SK-N-SH (cell line): ENCODE measurements around the gene EVX1.

Experiments used
- CTCF ChIP-seq: fragments of 200-600 bp; sonication (generic); IDR thresholded peaks from 2 replicates; pipeline ENCODE4 v1.6.1; 2017; ENCODE audit warnings: antibody characterized with exemption, mild to moderate bottlenecking, moderate library complexity
- FOSL2 ChIP-seq: IDR thresholded peaks from 2 replicates; pipeline ENCODE4 v1.4.0; 2012; ENCODE audit warnings: low read depth, mild to moderate bottlenecking, moderate library complexity, borderline replicate concordance
- TAF1 ChIP-seq: IDR thresholded peaks from 2 replicates; pipeline ENCODE4 v1.6.1; 2012; ENCODE audit warnings: low read depth, mild to moderate bottlenecking, low read length, moderate library complexity, borderline replicate concordance
- YY1 ChIP-seq: IDR thresholded peaks from 2 replicates; pipeline ENCODE4 v1.4.0; 2012; ENCODE audit warnings: low read depth, mild to moderate bottlenecking
- TF ChIP-seq, protein P1 (sequence below): IDR thresholded peaks from 2 replicates; pipeline ENCODE4 v1.6.1; 2012; ENCODE audit warnings: mild to moderate bottlenecking, low read depth, low read length, moderate library complexity

DNA sequence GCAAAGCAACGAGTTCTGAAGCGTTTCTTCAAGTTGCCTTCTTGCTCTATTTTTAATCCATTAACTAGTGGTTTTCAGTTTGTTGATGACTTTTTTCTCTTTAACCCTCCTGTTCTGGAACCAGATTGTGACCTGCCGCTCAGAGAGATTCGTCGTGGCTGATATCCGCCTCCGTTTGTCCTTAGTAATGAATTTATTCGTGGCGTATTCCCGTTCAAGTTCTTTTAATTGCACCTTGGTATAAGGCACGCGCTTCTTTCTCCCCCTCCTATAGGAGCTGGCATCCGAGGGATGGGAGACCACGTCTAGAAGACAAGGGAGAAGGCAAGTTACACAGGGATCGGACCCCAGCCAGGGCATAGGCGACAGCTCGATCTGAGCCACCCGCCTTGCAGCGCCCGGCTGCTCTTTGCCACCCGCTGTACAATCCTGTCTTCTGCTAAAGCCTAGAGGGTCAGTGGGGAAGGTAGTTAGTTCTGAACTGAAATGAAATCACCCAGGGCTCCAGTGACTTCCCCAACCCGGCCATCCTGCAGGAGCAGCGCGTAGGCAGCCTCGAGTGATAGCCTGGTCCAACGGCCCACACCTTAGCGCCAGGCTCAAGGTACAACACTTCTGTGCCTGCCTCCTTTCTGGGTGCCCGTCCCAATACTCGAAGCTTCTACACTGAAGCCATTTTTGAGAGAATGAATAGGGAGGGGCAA, 44.3 kb upstream of the EVX1 start:
- TF ChIP-seq CTCF, result no peak
- TF ChIP-seq, protein P1, sequence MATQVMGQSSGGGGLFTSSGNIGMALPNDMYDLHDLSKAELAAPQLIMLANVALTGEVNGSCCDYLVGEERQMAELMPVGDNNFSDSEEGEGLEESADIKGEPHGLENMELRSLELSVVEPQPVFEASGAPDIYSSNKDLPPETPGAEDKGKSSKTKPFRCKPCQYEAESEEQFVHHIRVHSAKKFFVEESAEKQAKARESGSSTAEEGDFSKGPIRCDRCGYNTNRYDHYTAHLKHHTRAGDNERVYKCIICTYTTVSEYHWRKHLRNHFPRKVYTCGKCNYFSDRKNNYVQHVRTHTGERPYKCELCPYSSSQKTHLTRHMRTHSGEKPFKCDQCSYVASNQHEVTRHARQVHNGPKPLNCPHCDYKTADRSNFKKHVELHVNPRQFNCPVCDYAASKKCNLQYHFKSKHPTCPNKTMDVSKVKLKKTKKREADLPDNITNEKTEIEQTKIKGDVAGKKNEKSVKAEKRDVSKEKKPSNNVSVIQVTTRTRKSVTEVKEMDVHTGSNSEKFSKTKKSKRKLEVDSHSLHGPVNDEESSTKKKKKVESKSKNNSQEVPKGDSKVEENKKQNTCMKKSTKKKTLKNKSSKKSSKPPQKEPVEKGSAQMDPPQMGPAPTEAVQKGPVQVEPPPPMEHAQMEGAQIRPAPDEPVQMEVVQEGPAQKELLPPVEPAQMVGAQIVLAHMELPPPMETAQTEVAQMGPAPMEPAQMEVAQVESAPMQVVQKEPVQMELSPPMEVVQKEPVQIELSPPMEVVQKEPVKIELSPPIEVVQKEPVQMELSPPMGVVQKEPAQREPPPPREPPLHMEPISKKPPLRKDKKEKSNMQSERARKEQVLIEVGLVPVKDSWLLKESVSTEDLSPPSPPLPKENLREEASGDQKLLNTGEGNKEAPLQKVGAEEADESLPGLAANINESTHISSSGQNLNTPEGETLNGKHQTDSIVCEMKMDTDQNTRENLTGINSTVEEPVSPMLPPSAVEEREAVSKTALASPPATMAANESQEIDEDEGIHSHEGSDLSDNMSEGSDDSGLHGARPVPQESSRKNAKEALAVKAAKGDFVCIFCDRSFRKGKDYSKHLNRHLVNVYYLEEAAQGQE, result no peak
- TF ChIP-seq YY1, result no peak
- TF ChIP-seq TAF1, result no peak
- no peak for TF ChIP-seq FOSL2
